ENCODE results near the gene TGIF2. TPM values are rescaled to one million over a fixed set of nuclear protein-coding genes. Genes with fewer than 3 reads are reported as not detected.
"Not testable (repeated sequence)": the region's sequence is repeated elsewhere in the genome, so short reads cannot be mapped to it uniquely, and the experiment has no call there.

TGIF2 gene
- total RNA-seq, 1 experiment from 2014 or later = 81.7 TPM

DNA sequence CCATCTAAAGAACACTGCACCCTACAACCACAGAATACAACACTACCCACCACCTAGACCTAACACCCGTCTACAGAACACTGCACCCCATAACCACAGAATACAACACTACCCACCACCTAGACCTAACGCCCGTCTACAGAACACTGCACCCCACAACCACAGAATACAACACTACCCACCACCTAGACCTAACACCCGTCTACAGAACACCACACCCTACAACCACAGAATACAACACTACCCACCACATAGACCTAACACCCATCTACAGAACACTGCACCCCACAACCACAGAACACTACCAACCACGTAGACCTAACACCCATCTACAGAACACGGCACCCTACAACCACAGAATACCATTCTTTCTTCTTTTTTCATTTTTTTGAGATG is 8.7 kb upstream of the TGIF2 start:
- not testable (repeated sequence) for H3K27ac ChIP-seq (ENCODE audit: insufficient read length, low read depth, low read length); H2AFZ ChIP-seq (ENCODE audit: low read length); H3K23me2 ChIP-seq (ENCODE audit: insufficient read length, low read depth, low read length, poor library complexity, severe bottlenecking); H3T11ph ChIP-seq (ENCODE audit: low read length); H3K23ac ChIP-seq (ENCODE audit: insufficient read length, low read depth, low read length); H3K4me3 Mint-ChIP-seq; DNase-seq; H3K9ac ChIP-seq (ENCODE audit: extremely low read depth, insufficient read length, low read length); H3K4me2 ChIP-seq (ENCODE audit: insufficient read depth, insufficient read length, low read length); H3K79me2 ChIP-seq (ENCODE audit: insufficient read depth, low read length); H2BK5ac ChIP-seq (ENCODE audit: insufficient read length, low read length); H3K27ac Mint-ChIP-seq; H3K18ac ChIP-seq (ENCODE audit: insufficient read length, low read depth, low read length); H2AK5ac ChIP-seq (ENCODE audit: insufficient read length, low read length); H4K91ac ChIP-seq (ENCODE audit: insufficient read length, low read depth, low read length); H2BK15ac ChIP-seq (ENCODE audit: low read depth, low read length); H3K56ac ChIP-seq (ENCODE audit: insufficient read length, low read depth, low read length); H2BK120ac ChIP-seq (ENCODE audit: low read depth, low read length, poor library complexity, severe bottlenecking); H3K27me3 Mint-ChIP-seq (ENCODE audit: low read depth); H2BK20ac ChIP-seq (ENCODE audit: low read depth, low read length, poor library complexity, severe bottlenecking); H3K14ac ChIP-seq (ENCODE audit: insufficient read depth, low read length); H3K4me1 ChIP-seq (ENCODE audit: insufficient read depth, low read length); H4K20me1 ChIP-seq (ENCODE audit: control insufficient read depth, insufficient read depth, insufficient read length); H3K4ac ChIP-seq (ENCODE audit: low read depth, low read length); H2BK12ac ChIP-seq (ENCODE audit: insufficient read length, low read depth, low read length); H3K79me1 ChIP-seq (ENCODE audit: insufficient read depth, low read depth, low read length, poor library complexity, severe bottlenecking); H3K27me3 ChIP-seq (ENCODE audit: insufficient read depth, low read length); H4K5ac ChIP-seq (ENCODE audit: insufficient read length, low read depth, low read length); H4K8ac ChIP-seq (replicated peaks; ENCODE audit: insufficient read length, low read depth, low read length); H3K9me3 ChIP-seq (ENCODE audit: control insufficient read depth, low read depth, low read length)
- Mint-ChIP-seq H3K4me1 (peaks cover 29 to 35% of the 10 kb centered on the region in 2 experiments), H3K9me3 (peaks cover 12 to 14% of the 10 kb centered on the region in 2 experiments), H3K36me3 (ENCODE audit: insufficient read depth in 1 of 3, low read depth in 3 of 3) (peaks cover 15 to 33% (median 16%) of the 10 kb centered on the region in 3 experiments)
- no CpG with 5 or more reads among the region's 6 CpGs for WGBS (ENCODE audit: extremely low coverage, insufficient read length, low lambda C conversion rate)
